HCT116 (cell line): ENCODE measurements around the gene SPATS2L. TPM values are rescaled to one million over a fixed set of nuclear protein-coding genes. Genes with fewer than 3 reads are reported as not detected.

Experiments used
- ATAC-seq: fragments of 200-7000 bp; cut with Tn5 transposase; 2 replicates; pipeline ENCODE4 v1.9.1; 2020; ENCODE audit warnings: mild to moderate bottlenecking, moderate library complexity
- BruUV-seq: library from RNA; stranded (reverse); fragments of 400-500 nt; replicated peaks from 2 replicates; lab custom pipeline; 2021; lab: Mats Ljungman, UMichigan
- CTCF ChIA-PET: fragments of 300-600 bp; sonication (Branson Sonifier 250); formaldehyde crosslinking; loops from one replicate; lab custom pipeline; 2021; ENCODE audit warnings: antibody characterized with exemption; lab: Charles Lee
- POLR2A ChIA-PET: fragments of 300-600, 350-600 bp; sonication (Branson Sonifier 250); formaldehyde crosslinking; loops from one replicate; lab custom pipeline; 2021; ENCODE audit warnings: antibody characterized with exemption; lab: Charles Lee
- RAD21 ChIA-PET, 2 experiments: fragments of 300-600 bp; sonication (Branson Sonifier 250); formaldehyde crosslinking; loops; one replicate each; lab custom pipeline; 2023; ENCODE audit warnings: low total read pairs in 2 of 2; ENCODE audit not compliant: uncharacterized antibody in 2 of 2, unreplicated experiment in 2 of 2, low non-redundant PET in 1 of 2; lab: Charles Lee
- DNase-seq: peaks from one replicate; pipeline ENCODE4 v3.0.0-alpha.2; 2010; ENCODE audit warnings: low read depth, low spot score
- H2AFZ ChIP-seq: fragments of 200-600 bp; shearing (Covaris generic), sonication (generic); 2 replicates; pipeline ENCODE4 v1.6.1; 2017; ENCODE audit warnings: low read depth, mixed run types, mixed read lengths, antibody characterized with exemption, low read length; ENCODE audit not compliant: poor library complexity, severe bottlenecking
- H3K27ac ChIP-seq: 2 replicates; pipeline ENCODE4 v1.5.1; 2012; ENCODE audit warnings: low read depth, low read length
- H3K27me3 ChIP-seq: fragments of 200-600 bp; sonication (generic); 2 replicates; pipeline ENCODE4 v1.6.1; 2016; ENCODE audit warnings: mixed run types, low read length, mixed read lengths; ENCODE audit not compliant: insufficient read depth
- H3K36me3 ChIP-seq, 2 experiments: fragments of 200-500 bp in 1 of 2; fragments of 200-600 bp in 1 of 2; sonication (Bioruptor generic) in 1 of 2; sonication (generic) in 1 of 2; 2 replicates each; pipeline versions ENCODE4 v1.5.1 to v1.6.1; 2014 to 2016; ENCODE audit warnings: low read length in 2 of 2, inconsistent platforms in 1 of 2, mixed read lengths in 1 of 2, mixed run types in 1 of 2; ENCODE audit not compliant: insufficient read depth in 2 of 2, control insufficient read depth in 1 of 2
- H3K4me1 ChIP-seq, 2 experiments: fragments of 200-600 bp in 1 of 2; sonication (generic) in 1 of 2; 2 replicates each; pipeline versions ENCODE4 v1.5.1 to v1.6.1; 2012 to 2017; ENCODE audit warnings: low read length in 2 of 2, inconsistent platforms in 1 of 2, mild to moderate bottlenecking in 1 of 2, mixed read lengths in 1 of 2, mixed run types in 1 of 2, moderate library complexity in 1 of 2; ENCODE audit not compliant: insufficient read depth in 2 of 2, control insufficient read depth in 1 of 2
- H3K4me2 ChIP-seq: fragments of 200-600 bp; sonication (generic); 2 replicates; pipeline ENCODE4 v1.6.1; 2017; ENCODE audit warnings: mixed run types, low read length, mixed read lengths
- H3K4me3 ChIP-seq, 2 experiments: fragments of 200-600 bp in 1 of 2; sonication (generic) in 1 of 2; replicated peaks in 1 of 2; 2 replicates each; pipeline ENCODE4 v1.5.1; 2011 to 2016; ENCODE audit warnings: low read length in 2 of 2, control low read depth in 1 of 2, low read depth in 1 of 2, mild to moderate bottlenecking in 1 of 2, mixed read lengths in 1 of 2, mixed run types in 1 of 2
- H3K79me2 ChIP-seq: fragments of 200-600 bp; sonication (generic); 2 replicates; pipeline ENCODE4 v1.6.1; 2017; ENCODE audit warnings: mild to moderate bottlenecking, mixed run types, low read length, moderate library complexity, mixed read lengths; ENCODE audit not compliant: insufficient read depth
- H3K9ac ChIP-seq: fragments of 200-600 bp; sonication (generic); 2 replicates; pipeline ENCODE4 v1.6.1; 2016; ENCODE audit warnings: low read length, mixed read lengths
- H3K9me2 ChIP-seq: fragments of 200-600 bp; sonication (generic), shearing (Covaris generic); 2 replicates; pipeline ENCODE4 v1.6.1; 2017; ENCODE audit warnings: mixed run types, mild to moderate bottlenecking, moderate library complexity; ENCODE audit not compliant: insufficient read depth
- H3K9me3 ChIP-seq, 2 experiments: fragments of 200-500 bp in 1 of 2; fragments of 200-600 bp in 1 of 2; sonication (Bioruptor generic) in 1 of 2; sonication (generic) in 1 of 2; 2 replicates each; pipeline ENCODE4 v1.6.1; 2014 to 2017; ENCODE audit warnings: low read length in 2 of 2, mixed read lengths in 2 of 2, inconsistent platforms in 1 of 2, low read depth in 1 of 2, mild to moderate bottlenecking in 1 of 2, mixed run types in 1 of 2, moderate library complexity in 1 of 2; ENCODE audit not compliant: control insufficient read depth in 1 of 2, insufficient read depth in 1 of 2
- H4K20me1 ChIP-seq: fragments of 200-600 bp; sonication (generic), shearing (Covaris generic); 2 replicates; pipeline ENCODE4 v1.6.1; 2017; ENCODE audit warnings: mixed run types, mild to moderate bottlenecking, moderate library complexity; ENCODE audit not compliant: insufficient read depth
- CBX3 ChIP-seq: IDR thresholded peaks from 2 replicates; pipeline ENCODE4 v1.6.1; 2012; ENCODE audit warnings: low read depth
- CEBPB ChIP-seq: IDR thresholded peaks from 2 replicates; pipeline ENCODE4 v1.6.1; 2012; ENCODE audit warnings: low read depth
- EGR1 ChIP-seq: IDR thresholded peaks from 2 replicates; pipeline ENCODE4 v1.6.1; 2012; ENCODE audit warnings: low read depth
- FOSL1 ChIP-seq: IDR thresholded peaks from 2 replicates; pipeline ENCODE4 v1.6.1; 2012; ENCODE audit warnings: low read depth
- JUND ChIP-seq: IDR thresholded peaks from 2 replicates; pipeline ENCODE4 v1.6.1; 2012
- POLR2AphosphoS5 ChIP-seq: IDR thresholded peaks from 2 replicates; pipeline ENCODE4 v1.6.1; 2011; ENCODE audit warnings: mild to moderate bottlenecking, low read depth, low read length, moderate library complexity
- RAD21 ChIP-seq: IDR thresholded peaks from 2 replicates; pipeline ENCODE4 v1.6.1; 2012; ENCODE audit warnings: low read depth, mild to moderate bottlenecking
- SIN3A ChIP-seq: IDR thresholded peaks from 2 replicates; pipeline ENCODE4 v1.6.1; 2012; ENCODE audit warnings: low read depth
- SP1 ChIP-seq: IDR thresholded peaks from 2 replicates; pipeline ENCODE4 v1.6.1; 2012; ENCODE audit warnings: low read depth
- SRF ChIP-seq: IDR thresholded peaks from 2 replicates; pipeline ENCODE4 v1.6.1; 2012; ENCODE audit warnings: low read depth
- TCF7L2 ChIP-seq: IDR thresholded peaks from 2 replicates; pipeline ENCODE4 v1.7.0; 2011; ENCODE audit warnings: borderline replicate concordance, inconsistent platforms; ENCODE audit not compliant: insufficient read depth, insufficient read length; ENCODE audit errors: extremely low read depth
- YY1 ChIP-seq: IDR thresholded peaks from 2 replicates; pipeline ENCODE4 v1.6.1; 2011; ENCODE audit warnings: low read length, low read depth, moderate library complexity, mild to moderate bottlenecking; ENCODE audit not compliant: insufficient replicate concordance; ENCODE audit errors: extremely low read depth
- ZBTB33 ChIP-seq: IDR thresholded peaks from 2 replicates; pipeline ENCODE4 v1.6.1; 2011; ENCODE audit warnings: mild to moderate bottlenecking, low read length, moderate library complexity; ENCODE audit not compliant: insufficient replicate concordance; ENCODE audit errors: extremely low read depth
- ZNF274 ChIP-seq: fragments of 200-500 bp; sonication (Bioruptor generic); IDR thresholded peaks from 2 replicates; pipeline ENCODE4 v1.6.1; 2014; ENCODE audit warnings: mild to moderate bottlenecking, low read depth, low read length, inconsistent platforms
- intact Hi-C: fragments of 100-400 bp; cut with micrococcal nuclease; formaldehyde crosslinking; loops from 2 replicates; pipeline ENCODE4 v1.10.0; 2022
- total RNA-seq: library from RNA; stranded (reverse); gene quantifications from one replicate; pipeline ENCODE4 v1.2.1, GENCODE V29; 2021; ENCODE audit not compliant: unreplicated experiment
- TF ChIP-seq, protein P1 (sequence below): IDR thresholded peaks from 2 replicates; pipeline ENCODE4 v1.6.1; 2012

The SPATS2L gene
- total RNA-seq, 1 experiment from 2014 or later, result 87.1 TPM

- peak overlapping the region; percentile 57 for H3K9ac ChIP-seq
- DNase-seq, result peak; percentile 79
- H3K36me3 ChIP-seq, result peaks cover 0 to 3% of the 10 kb centered on the region in 2 experiments; a peak in 1 of 4 replicates
- TF ChIP-seq SIN3A, result peak; percentile 67
- peak; percentile 94 for TF ChIP-seq TCF7L2
- TF ChIP-seq YY1, result peak; percentile 37
- TF ChIP-seq FOSL1, result peak; percentile 86
- TF ChIP-seq SP1, result peak; percentile 63
- TF ChIP-seq CEBPB, result peak; percentile 80
- peak; percentile 89 for TF ChIP-seq JUND
- peak; percentile 55 for TF ChIP-seq CBX3
- TF ChIP-seq, protein P1, sequence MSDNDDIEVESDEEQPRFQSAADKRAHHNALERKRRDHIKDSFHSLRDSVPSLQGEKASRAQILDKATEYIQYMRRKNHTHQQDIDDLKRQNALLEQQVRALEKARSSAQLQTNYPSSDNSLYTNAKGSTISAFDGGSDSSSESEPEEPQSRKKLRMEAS, result peak; percentile 69
- TF ChIP-seq POLR2AphosphoS5, result peak; percentile 34
- TF ChIP-seq ZNF274, result no peak
- peak; percentile 94 for TF ChIP-seq EGR1
- no peak for TF ChIP-seq SRF
- peak; percentile 28; the same call in 1 of the 2 replicates for TF ChIP-seq RAD21
- no peak for TF ChIP-seq ZBTB33
- no TSS peak for BruUV-seq
- H3K4me1 ChIP-seq, result peaks cover 70 to 81% of the 10 kb centered on the region in 2 experiments
- ChIA-PET CTCF (no interaction called here), RAD21 (interaction anchor here in 1 of 2 experiments (1.4 kb wide), 1 partner anchor 102 kb away, joined by 5 read pairs; the partner anchor contains the start of gene SPATS2L), POLR2A (no interaction called here)
- peak overlapping the region; percentile 93 for H3K27ac ChIP-seq
- H3K9me2 ChIP-seq, result no peaks in the 10 kb centered on the region
- no peaks in the 10 kb centered on the region for H3K9me3 ChIP-seq
- no peak overlapping the region for H2AFZ ChIP-seq
- H3K4me3 ChIP-seq, result peak overlapping the region; percentile 22 to 48
- no peaks in the 10 kb centered on the region for H3K27me3 ChIP-seq
- H3K4me2 ChIP-seq, result peak overlapping the region; percentile 76
- intact Hi-C loops, result loop anchor here (2.0 kb wide), 1 partner anchor 428 kb away; no protein-coding TSS in a partner anchor
- ATAC-seq, result peak; percentile 62
- H4K20me1 ChIP-seq, result no peaks in the 10 kb centered on the region
- peaks cover 29% of the 10 kb centered on the region for H3K79me2 ChIP-seq
Observed at GRCh38 chr2:200408428-200409316, 102.2 kb downstream of the SPATS2L start.
